CD4-positive, alpha-beta memory T cell (primary cell): ENCODE results near the gene OLFML2B. TPM values are rescaled to one million over a fixed set of nuclear protein-coding genes. Genes with fewer than 3 reads are reported as not detected.
"Not testable (repeated sequence)": the region's sequence is repeated elsewhere in the genome, so short reads cannot be mapped to it uniquely, and the experiment has no call there.

ENCODE experiments used
- CTCF ChIA-PET: fragments of 350-600 bp; sonication (Branson Sonifier 250); formaldehyde crosslinking; loops from one replicate; lab custom pipeline; 2021; ENCODE audit warnings: inconsistent platforms; ENCODE audit not compliant: partially characterized antibody; lab: Charles Lee
- POLR2A ChIA-PET: fragments of 350-600 bp; sonication (Branson Sonifier 250); formaldehyde crosslinking; loops from one replicate; lab custom pipeline; 2021; ENCODE audit not compliant: partially characterized antibody; lab: Charles Lee
- DNase-seq, 5 donors: peaks; one replicate each; pipeline versions ENCODE4 v3.0.0 to v3.0.0-alpha.2; 2020 to 2022; ENCODE audit warnings: mixed read lengths in 1 of 5
- H3K27ac ChIP-seq: one replicate; pipeline ENCODE4 v1.7.0; 2013; ENCODE audit warnings: low read depth, low read length
- H3K27me3 ChIP-seq: 2 replicates; pipeline ENCODE4 v1.7.0; 2013; ENCODE audit warnings: mild to moderate bottlenecking, low read length, moderate library complexity; ENCODE audit not compliant: insufficient read depth
- H3K36me3 ChIP-seq: 2 replicates; pipeline ENCODE4 v1.7.0; 2013; ENCODE audit warnings: mild to moderate bottlenecking, low read length, moderate library complexity; ENCODE audit not compliant: insufficient read depth
- H3K4me1 ChIP-seq: 2 replicates; pipeline ENCODE4 v1.7.0; 2013; ENCODE audit warnings: mild to moderate bottlenecking, low read length, moderate library complexity; ENCODE audit not compliant: insufficient read depth
- H3K4me3 ChIP-seq, 2 donors: one replicate each; pipeline ENCODE4 v1.7.0; 2013; ENCODE audit warnings: low read length in 2 of 2, mild to moderate bottlenecking in 1 of 2
- H3K9me3 ChIP-seq, 2 donors: one replicate each; pipeline ENCODE4 v1.7.0; 2013; ENCODE audit warnings: low read length in 2 of 2, control low read depth in 1 of 2; ENCODE audit not compliant: control insufficient read depth in 1 of 2
- H3K27ac Mint-ChIP-seq, 7 donors: one replicate each; pipeline ENCODE4 v1.8.0; 2020 to 2021; ENCODE audit warnings: mixed read lengths in 7 of 7, mild to moderate bottlenecking in 6 of 7, inconsistent platforms in 3 of 7, moderate library complexity in 3 of 7
- H3K27me3 Mint-ChIP-seq, 2 donors: one replicate each; pipeline ENCODE4 v1.8.0; 2020 to 2021; ENCODE audit warnings: mixed read lengths in 2 of 2
- H3K36me3 Mint-ChIP-seq, 2 donors: one replicate each; pipeline ENCODE4 v1.8.0; 2020 to 2021; ENCODE audit warnings: mixed read lengths in 2 of 2, inconsistent platforms in 1 of 2, mild to moderate bottlenecking in 1 of 2
- H3K4me1 Mint-ChIP-seq, 4 donors: one replicate each; pipeline ENCODE4 v1.8.0; 2020 to 2021; ENCODE audit warnings: mixed read lengths in 4 of 4, mild to moderate bottlenecking in 1 of 4
- H3K4me3 Mint-ChIP-seq, 8 donors: one replicate each; pipeline ENCODE4 v1.8.0; 2020 to 2021; ENCODE audit warnings: mixed read lengths in 8 of 8, mild to moderate bottlenecking in 7 of 8, moderate library complexity in 6 of 8, inconsistent platforms in 3 of 8
- H3K9me3 Mint-ChIP-seq, 8 donors: one replicate each; pipeline ENCODE4 v1.8.0; 2020 to 2021; ENCODE audit warnings: mixed read lengths in 8 of 8, mild to moderate bottlenecking in 5 of 8, inconsistent platforms in 3 of 8, moderate library complexity in 1 of 8
- intact Hi-C: fragments of 100-400 bp; cut with micrococcal nuclease; formaldehyde crosslinking; loops from one replicate; pipeline ENCODE4 v1.15.1; 2023
- polyA plus RNA-seq, 2 donors: library from polyadenylated mRNA; unstranded; fragments of 300-500 nt; fragmentation: Illumina TruSeq; gene quantifications; one replicate each; pipeline ENCODE4 v1.2.3, GENCODE V29; 2021
- total RNA-seq, 2 experiments: library from RNA; stranded (reverse); gene quantifications; one replicate each; pipeline ENCODE4 v1.2.3, GENCODE V29; 2021

OLFML2B gene
- total and polyA plus RNA-seq, 4 experiments from 2014 or later, result 0.36 to 0.58 TPM; not detected in 2

DNA sequence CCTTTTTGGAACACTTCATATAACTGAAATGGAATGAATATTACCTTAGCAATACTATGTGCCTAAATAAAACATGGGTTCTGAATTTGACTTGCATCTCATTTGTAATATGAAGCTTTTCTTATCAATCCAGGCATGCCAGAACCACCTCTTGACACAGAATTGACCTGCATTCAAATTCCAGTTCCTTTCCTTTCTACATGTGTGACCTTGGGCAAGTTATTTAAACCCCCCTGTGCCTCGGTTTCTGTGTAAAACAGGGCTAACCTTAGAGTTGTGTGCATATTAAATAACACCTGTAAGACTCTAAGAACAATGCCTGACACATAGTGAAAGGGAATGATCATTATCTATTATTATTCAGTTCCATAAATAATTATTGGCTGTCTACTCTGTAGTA lies 43.8 kb upstream of the OLFML2B start:
- Mint-ChIP-seq H3K36me3 (no peaks in the 10 kb centered on the region), H3K9me3 (no peaks in the 10 kb centered on the region), H3K4me3 (no peak overlapping the region), H3K4me1 (peaks cover 5 to 16% (median 6%) of the 10 kb centered on the region in 4 donors), H3K27me3 (peaks cover 43 to 54% of the 10 kb centered on the region in 2 donors), H3K27ac (no peak overlapping the region)
- H3K4me1 ChIP-seq, result peaks cover 16% of the 10 kb centered on the region
- no peaks in the 10 kb centered on the region for H3K36me3 ChIP-seq
- H3K27me3 ChIP-seq, result peaks cover 27% of the 10 kb centered on the region
- ChIA-PET POLR2A (no interaction called here), CTCF (no interaction called here)
- DNase-seq, result no peak
- no peaks in the 10 kb centered on the region for H3K9me3 ChIP-seq
- H3K4me3 ChIP-seq, result no peak overlapping the region
- intact Hi-C loops, result no loop called here
- no peak overlapping the region for H3K27ac ChIP-seq

DNA sequence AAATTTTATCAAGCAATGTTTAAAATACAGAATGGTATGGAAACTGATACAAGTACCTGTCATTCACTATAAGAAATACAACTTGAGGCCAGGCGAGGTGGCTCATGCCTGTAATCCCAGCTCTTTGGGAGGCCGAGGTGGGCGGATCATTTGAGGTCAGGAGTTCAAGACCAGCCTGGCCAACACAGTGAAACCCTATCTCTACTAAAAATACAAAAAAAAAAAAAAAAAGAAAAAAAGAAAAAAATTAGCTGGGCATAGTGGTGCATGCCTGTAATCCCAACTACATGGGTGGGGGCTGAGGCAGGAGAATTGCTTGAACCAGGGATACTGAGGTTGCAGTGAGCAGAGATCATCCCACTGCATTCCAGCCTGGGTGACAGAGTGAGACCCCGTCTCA lies 43.2 kb upstream of the OLFML2B start:
- CTCF ChIA-PET, DNase-seq, H3K36me3 ChIP-seq, H3K36me3 Mint-ChIP-seq, H3K4me3 ChIP-seq, POLR2A ChIA-PET, H3K27ac Mint-ChIP-seq, H3K9me3 ChIP-seq, intact Hi-C loops, H3K27ac ChIP-seq, H3K4me3 Mint-ChIP-seq, H3K9me3 Mint-ChIP-seq: not testable (repeated sequence)
- Histone ChIP-seq H3K27me3 (peaks cover 27% of the 10 kb centered on the region), H3K4me1 (peaks cover 16% of the 10 kb centered on the region)
- Mint-ChIP-seq H3K27me3 (peaks cover 45 to 55% of the 10 kb centered on the region in 2 donors), H3K4me1 (peaks cover 5 to 16% (median 6%) of the 10 kb centered on the region in 4 donors)

DNA sequence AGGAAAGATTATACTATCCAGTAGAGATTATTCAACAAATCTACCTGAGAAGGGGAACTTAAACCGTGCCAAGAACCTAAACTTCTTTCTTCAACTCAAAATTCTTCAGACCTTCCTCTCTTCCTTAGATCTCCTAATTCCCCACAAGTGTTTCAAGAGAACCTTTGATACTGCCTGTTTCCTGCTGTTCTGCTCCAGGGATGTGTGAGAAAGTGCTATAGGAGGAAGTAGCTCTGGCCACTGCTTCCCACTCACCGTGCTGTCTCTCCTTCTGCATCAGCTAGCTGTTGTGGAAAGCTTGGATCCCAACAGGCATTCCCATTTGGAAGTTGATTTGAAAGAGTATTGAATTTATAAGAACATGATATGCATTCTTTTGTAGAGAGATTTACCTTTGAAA lies 41.3 kb upstream of the OLFML2B start:
- H3K36me3 ChIP-seq, result no peaks in the 10 kb centered on the region
- H3K4me1 ChIP-seq, result peaks cover 6% of the 10 kb centered on the region
- DNase-seq, result no peak
- Mint-ChIP-seq H3K9me3 (no peaks in the 10 kb centered on the region), H3K4me3 (no peak overlapping the region), H3K36me3 (no peaks in the 10 kb centered on the region), H3K4me1 (peaks cover 0 to 10% (median 2%) of the 10 kb centered on the region in 4 donors), H3K27me3 (peaks cover 34 to 49% of the 10 kb centered on the region in 2 donors), H3K27ac (no peak overlapping the region)
- H3K27me3 ChIP-seq, result peaks cover 9% of the 10 kb centered on the region
- intact Hi-C loops, result no loop called here
- ChIA-PET POLR2A (no interaction called here), CTCF (no interaction called here)
- H3K4me3 ChIP-seq, result no peak overlapping the region
- no peak overlapping the region for H3K27ac ChIP-seq
- no peaks in the 10 kb centered on the region for H3K9me3 ChIP-seq

DNA sequence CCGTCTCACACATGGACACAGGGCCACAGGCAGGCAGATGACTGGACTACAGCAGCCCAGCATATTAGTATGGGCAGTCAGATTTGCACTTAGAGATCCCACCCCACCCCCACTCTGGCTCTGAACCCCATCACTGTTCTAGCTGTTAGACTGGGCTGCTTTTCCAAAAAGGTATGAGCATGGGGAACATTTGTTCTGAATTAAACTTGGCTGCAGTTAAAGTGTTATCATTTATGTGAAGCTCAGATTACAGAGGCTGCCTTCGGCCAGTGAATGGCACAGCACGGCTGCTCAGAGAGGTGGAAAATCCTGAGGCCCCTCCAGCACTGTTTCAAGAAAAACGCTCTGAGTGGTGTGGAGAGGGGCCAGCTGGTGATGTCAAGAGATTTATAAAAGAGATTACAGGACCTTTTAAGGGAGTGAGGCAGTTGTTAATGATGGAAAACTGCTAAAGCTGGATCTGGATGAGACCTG lies 38.9 kb upstream of the OLFML2B start:
- H3K27me3 ChIP-seq, result no peaks in the 10 kb centered on the region
- ChIA-PET POLR2A (no interaction called here), CTCF (interaction anchor here (0.7 to 1.8 kb wide), 2 partner anchors 9 to 26 kb away, joined by 4 read pairs; no protein-coding TSS in a partner anchor)
- H3K27ac ChIP-seq, result no peak overlapping the region
- no peaks in the 10 kb centered on the region for H3K4me1 ChIP-seq
- Mint-ChIP-seq H3K27ac (no peak overlapping the region), H3K36me3 (no peaks in the 10 kb centered on the region), H3K4me3 (no peak overlapping the region), H3K4me1 (no peaks in the 10 kb centered on the region), H3K27me3 (peaks cover 28 to 36% of the 10 kb centered on the region in 2 donors), H3K9me3 (no peaks in the 10 kb centered on the region)
- no peak for DNase-seq
- no peak overlapping the region for H3K4me3 ChIP-seq
- intact Hi-C loops, result no loop called here
- H3K9me3 ChIP-seq, result no peaks in the 10 kb centered on the region
- H3K36me3 ChIP-seq, result no peaks in the 10 kb centered on the region

DNA sequence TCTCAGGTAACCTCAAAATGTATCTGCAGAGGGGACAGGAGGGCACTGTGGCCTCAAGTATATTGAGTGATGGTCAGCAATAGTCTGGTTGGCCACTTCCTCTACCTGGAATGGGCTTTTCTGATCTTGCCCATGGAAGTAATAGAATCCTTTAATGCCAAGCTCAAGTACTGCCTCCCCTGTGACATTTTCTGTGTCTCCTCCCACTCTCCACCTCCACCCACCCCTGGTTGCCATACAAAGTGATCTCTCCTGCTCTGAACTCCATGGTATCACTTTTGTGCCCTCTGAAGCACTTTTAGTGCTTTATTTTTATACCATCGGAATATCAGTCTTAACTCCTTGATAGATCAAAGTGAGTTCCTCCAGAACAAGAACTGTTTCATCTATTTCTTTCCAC lies 36.6 kb upstream of the OLFML2B start:
- ChIA-PET CTCF (no interaction called here), POLR2A (no interaction called here)
- Mint-ChIP-seq H3K27ac (no peak overlapping the region), H3K27me3 (peaks cover 21 to 29% of the 10 kb centered on the region in 2 donors), H3K4me1 (no peaks in the 10 kb centered on the region), H3K4me3 (no peak overlapping the region), H3K36me3 (no peaks in the 10 kb centered on the region), H3K9me3 (no peaks in the 10 kb centered on the region)
- intact Hi-C loops, result no loop called here
- no peaks in the 10 kb centered on the region for H3K4me1 ChIP-seq
- H3K36me3 ChIP-seq, result no peaks in the 10 kb centered on the region
- H3K27ac ChIP-seq, result no peak overlapping the region
- DNase-seq, result no peak
- no peaks in the 10 kb centered on the region for H3K27me3 ChIP-seq
- H3K9me3 ChIP-seq, result no peaks in the 10 kb centered on the region
- no peak overlapping the region for H3K4me3 ChIP-seq

DNA sequence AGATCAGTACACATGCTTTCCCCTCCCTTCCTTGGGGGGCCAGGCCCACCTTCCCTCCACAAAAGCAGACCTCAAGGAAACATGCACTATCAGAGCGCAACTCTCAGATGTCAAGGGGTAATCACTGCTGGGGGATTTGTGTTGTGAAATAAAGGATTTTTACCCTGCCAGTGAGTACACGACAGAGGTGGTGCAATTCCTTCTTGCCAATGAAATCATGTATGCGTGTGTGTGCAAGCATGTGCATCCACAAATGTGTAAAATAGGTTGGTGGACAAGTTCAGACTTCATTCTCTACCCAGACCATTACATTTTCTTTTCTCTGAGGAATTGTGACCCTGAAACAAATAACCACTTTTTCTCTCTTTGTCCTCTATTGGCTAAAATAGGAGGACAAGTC lies 36.1 kb upstream of the OLFML2B start:
- no peaks in the 10 kb centered on the region for H3K9me3 ChIP-seq
- no peaks in the 10 kb centered on the region for H3K9me3 Mint-ChIP-seq
- no peak overlapping the region for H3K27ac ChIP-seq
- H3K36me3 Mint-ChIP-seq, result no peaks in the 10 kb centered on the region
- DNase-seq, result no peak
- H3K4me1 Mint-ChIP-seq, result no peaks in the 10 kb centered on the region
- POLR2A ChIA-PET, result no interaction called here
- no peaks in the 10 kb centered on the region for H3K36me3 ChIP-seq
- H3K4me1 ChIP-seq, result no peaks in the 10 kb centered on the region
- H3K4me3 ChIP-seq, result no peak overlapping the region
- intact Hi-C loops, result loop anchor here (5.0 kb wide), 1 partner anchor 788 kb away; no protein-coding TSS in a partner anchor
- CTCF ChIA-PET, result no interaction called here
- no peak overlapping the region for H3K27ac Mint-ChIP-seq
- H3K27me3 Mint-ChIP-seq, result peaks cover 17 to 23% of the 10 kb centered on the region in 2 donors
- no peak overlapping the region for H3K4me3 Mint-ChIP-seq
- no peaks in the 10 kb centered on the region for H3K27me3 ChIP-seq

DNA sequence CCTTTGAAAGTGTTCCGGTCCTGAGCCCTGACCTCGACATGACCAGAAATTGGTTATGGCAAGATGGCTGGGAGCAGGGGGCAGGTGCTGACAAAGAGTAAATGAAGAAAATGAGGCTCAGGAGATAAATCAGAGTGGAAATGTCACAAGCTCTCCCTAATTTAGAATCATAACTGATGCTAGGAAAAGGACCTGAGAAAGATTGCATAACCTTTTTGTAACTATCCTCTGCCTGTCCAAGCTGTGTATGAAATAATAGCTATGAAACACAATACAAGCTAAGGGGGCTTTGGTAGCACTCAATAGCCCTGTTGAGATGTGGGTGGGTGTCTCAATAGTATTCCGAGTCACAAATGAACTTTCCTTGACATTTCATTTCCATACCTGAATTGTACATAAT lies 32.9 kb upstream of the OLFML2B start:
- H3K4me1 ChIP-seq, result no peaks in the 10 kb centered on the region
- ChIA-PET POLR2A (no interaction called here), CTCF (interaction anchor here (0.7 to 2.0 kb wide), 11 partner anchors 13 to 1120 kb away, joined by 3 to 11 read pairs (median 3); partner anchors contain the start of genes NOS1AP and OLFML2B)
- Mint-ChIP-seq H3K27me3 (peaks cover 4 to 11% of the 10 kb centered on the region in 2 donors), H3K36me3 (no peaks in the 10 kb centered on the region), H3K27ac (no peak overlapping the region), H3K4me3 (no peak overlapping the region), H3K4me1 (no peaks in the 10 kb centered on the region), H3K9me3 (peaks cover 0 to 5% (median 0%) of the 10 kb centered on the region in 8 donors)
- no peak for DNase-seq
- intact Hi-C loops, result loop anchor here (5.0 kb wide), 1 partner anchor 791 kb away; no protein-coding TSS in a partner anchor
- H3K27ac ChIP-seq, result no peak overlapping the region
- H3K27me3 ChIP-seq, result no peaks in the 10 kb centered on the region
- no peak overlapping the region for H3K4me3 ChIP-seq
- H3K9me3 ChIP-seq, result no peaks in the 10 kb centered on the region
- H3K36me3 ChIP-seq, result no peaks in the 10 kb centered on the region
